NCI-H2196 treated with DMSO at 0.1 percent for 48 hours (cell line): ENCODE data around the gene ADH4.
"Not testable (repeated sequence)": the region's sequence is repeated elsewhere in the genome, so short reads cannot be mapped to it uniquely, and the experiment has no call there.

Source experiments
- DNase-seq: peaks from one replicate; lab custom pipeline; 2025; ENCODE audit not compliant: unreplicated experiment; lab: John Stamatoyannopoulos, UW

ADH4 gene

DNA sequence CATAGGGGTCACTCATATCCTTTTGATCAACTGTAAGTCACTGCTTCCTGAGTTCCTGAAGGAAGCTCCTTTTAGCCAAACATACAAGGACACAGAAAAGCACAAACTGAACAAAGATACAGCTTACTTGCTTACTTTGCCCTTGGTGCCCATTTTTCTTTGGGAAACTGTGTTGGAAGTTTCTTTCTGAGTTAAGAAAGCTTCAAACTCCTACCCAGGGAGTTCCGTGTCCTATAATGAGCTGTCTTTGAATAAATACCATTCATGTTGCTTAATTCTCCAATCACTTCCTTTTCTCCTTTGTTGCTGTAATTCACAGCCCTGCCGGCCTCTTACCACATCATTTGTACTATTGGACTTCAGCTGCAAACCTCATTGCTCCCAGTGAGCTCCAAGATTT lies at the start of gene ADH4:
Gene ADH4 (minus strand): TSS at position 228 of the 400 bp plus-strand sequence. CDS start 75 bp downstream, at position 153.
- DNase-seq, result no peak

DNA sequence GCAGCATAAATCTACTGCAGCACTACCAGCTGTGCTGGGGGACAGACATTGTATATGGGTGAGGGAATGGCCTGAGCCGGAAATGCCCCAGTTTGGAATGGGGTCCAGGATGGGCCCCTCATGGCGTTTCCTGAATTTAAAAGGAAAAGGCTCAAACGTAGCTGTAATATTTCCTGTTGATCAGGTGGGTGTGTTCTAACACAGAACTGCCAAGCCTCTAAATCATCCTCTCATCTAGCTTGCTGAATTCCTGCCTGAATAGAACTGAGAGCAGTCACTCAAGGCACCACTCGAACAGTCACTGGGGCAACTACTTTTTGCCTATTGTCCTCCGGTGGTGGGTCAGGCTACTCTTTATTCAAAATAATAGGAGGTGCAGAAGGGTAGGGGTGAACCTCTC lies 46.2 kb upstream of the ADH4 start:
- DNase-seq, result no peak

DNA sequence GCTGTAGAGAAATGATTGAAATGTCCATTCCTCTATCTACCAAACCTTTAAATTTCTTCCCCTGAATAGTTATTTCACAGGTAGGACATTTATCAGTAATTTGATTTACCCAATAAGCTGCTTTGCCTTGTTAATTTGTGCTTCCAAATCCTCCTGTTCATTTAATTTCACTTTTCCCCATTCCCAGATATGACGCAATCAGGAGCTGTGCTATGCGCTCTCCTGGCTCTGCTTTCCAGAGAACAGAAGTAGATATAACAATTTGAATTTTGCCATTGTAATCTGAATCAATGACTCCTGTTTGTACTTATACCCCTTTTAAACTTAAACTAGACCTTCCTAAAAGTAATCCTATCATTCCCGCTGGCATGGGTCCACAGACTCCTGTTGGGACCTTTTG lies 45.8 kb upstream of the ADH4 start:
- DNase-seq, result not testable (repeated sequence)

DNA sequence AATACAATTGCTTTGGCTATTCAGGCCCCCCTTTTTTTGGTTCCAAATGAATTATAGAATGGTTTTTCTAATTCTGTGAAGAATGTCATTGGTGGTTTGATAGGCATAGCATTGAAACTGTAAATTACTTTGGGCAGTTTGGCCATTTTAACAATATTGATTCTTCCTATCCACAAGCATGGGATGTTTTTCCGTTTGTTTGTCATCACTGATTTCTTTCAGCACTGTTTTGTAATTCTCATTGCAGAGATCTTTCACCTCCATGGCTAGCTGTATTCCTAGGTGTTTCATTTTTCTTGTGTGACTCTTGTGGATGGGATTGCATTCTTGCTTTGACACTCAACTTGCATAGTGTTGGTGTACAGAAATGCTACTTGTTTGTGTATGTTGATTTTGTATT lies 41.9 kb upstream of the ADH4 start:
- no peak for DNase-seq

DNA sequence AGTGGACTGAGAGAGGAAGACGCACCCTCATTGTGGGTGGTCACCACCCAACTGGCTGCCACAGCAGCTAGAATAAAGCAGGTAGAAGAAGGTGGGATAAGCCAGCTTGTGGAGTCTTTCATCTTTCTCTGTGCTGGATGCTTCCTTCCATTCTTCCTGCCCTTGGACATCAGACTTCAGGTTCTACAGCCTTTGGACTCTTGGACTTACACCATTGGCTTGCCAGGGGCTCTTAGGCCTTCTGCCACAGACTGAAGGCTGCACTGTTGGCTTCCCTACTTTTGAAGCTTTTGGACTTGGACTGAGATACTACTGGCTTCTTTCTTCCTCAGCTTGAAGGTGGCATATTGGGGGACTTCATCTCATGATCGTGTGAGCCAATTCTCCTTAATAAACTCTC lies 41.5 kb upstream of the ADH4 start:
- DNase-seq, result no peak

DNA sequence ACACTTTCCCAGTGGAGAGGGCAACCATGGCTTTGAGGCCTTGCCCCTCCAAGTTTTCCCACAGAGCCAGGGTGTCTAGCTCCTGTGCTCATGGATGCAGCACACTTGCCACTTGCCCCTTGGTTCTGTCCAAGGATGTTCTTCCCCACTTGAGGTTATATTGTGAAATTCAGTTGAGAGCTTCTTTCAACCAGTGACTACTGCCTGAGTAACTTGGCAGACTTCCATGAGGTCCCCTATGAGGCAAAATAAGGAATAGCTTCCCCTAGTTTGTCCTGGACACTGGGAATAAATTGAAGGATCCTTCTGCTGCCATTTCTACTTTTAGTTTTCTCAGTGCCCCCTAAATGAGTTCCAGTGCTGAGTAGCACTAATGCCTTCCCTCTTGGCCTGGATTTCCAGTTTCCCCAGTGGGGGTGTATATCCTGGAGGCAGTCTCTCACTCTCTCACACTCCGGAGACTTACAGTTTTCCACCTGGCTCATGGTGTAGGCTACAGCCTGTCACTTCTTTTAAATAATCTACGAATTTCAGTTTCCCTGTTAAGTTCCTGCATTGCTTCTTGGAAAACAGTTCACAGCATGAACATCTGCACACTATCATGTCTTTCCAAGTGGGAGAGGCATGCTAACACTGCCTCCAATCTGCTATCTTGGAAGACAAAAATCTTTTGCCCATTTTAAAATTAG lies 36.4 kb upstream of the ADH4 start:
- no peak for DNase-seq

DNA sequence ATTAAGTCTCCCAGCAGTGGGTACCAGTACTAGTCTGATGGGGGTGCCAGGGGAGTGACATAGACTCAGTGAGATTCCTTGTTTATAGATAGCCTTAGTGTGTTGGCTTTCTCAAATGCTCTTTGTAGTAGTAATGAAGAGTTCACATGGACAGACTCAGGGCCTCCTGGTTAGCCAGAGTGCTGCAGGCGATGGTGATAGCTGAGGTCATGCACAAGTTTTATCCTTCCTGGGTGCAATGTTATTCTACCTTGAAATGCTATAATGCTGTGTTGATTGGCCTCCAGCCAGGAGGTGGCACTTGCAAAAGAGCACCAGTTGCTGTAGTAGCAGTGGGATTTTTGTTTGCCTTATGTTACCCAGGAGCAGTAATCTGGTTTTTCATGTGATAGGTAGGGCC lies 35.5 kb upstream of the ADH4 start:
- no peak for DNase-seq

DNA sequence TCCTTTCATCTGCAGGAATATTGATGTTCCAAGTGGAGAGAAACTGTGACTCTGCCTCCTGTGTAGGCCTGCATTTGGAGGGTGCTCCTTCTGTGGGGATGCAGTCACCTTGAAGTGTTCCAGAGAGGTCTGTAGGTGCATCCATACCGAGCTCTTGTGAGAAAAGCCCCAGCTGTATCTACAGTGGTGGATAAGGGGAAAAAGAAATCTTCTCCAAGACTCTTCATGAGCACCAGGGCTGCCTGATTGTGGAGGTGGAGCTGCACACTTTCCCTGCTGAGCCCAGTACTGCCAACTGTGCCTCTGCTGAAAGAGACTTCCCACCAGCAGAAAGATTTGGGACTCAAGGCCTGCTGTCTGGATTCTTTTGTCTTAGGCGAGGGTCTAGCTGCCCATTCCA lies 35.1 kb upstream of the ADH4 start:
- no peak for DNase-seq

DNA sequence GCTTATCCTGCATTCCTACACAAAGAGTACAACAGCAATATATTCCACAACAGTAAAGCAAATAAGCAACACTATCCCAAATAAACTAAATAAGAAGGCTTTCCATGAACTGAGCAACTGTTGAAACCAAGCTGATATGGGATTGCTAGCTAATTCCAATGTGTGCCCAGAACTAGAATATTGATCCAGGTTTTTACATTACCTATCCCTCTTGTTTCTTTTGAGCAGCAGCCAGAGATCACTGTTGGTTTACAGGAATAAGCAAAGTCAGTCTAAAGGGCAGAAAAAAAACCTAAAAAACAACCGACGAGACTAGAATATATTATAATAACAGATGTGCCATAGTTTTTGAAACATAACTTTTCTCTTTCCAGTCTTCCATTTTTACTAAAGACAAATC lies 22.4 kb upstream of the ADH4 start:
- DNase-seq, result no peak

DNA sequence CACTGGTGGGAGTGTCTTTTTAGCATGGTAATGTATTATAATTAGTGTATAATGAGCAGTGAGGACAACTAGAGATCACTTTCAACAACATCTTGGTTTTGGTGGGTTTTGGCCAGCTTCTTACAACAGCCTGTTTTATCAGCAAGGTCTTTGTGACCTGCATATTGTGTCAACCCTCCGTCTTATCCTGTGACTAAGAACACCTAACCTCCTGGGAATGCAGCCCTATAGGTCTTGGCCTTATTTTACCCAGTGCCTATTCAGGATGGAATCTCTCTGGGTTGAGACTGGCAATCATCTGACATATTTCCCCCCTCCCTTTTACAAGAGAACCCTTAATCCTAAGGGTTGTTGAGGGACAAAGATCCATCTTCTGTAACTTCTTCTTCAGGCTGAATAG lies 21.9 kb upstream of the ADH4 start:
- DNase-seq, result no peak

DNA sequence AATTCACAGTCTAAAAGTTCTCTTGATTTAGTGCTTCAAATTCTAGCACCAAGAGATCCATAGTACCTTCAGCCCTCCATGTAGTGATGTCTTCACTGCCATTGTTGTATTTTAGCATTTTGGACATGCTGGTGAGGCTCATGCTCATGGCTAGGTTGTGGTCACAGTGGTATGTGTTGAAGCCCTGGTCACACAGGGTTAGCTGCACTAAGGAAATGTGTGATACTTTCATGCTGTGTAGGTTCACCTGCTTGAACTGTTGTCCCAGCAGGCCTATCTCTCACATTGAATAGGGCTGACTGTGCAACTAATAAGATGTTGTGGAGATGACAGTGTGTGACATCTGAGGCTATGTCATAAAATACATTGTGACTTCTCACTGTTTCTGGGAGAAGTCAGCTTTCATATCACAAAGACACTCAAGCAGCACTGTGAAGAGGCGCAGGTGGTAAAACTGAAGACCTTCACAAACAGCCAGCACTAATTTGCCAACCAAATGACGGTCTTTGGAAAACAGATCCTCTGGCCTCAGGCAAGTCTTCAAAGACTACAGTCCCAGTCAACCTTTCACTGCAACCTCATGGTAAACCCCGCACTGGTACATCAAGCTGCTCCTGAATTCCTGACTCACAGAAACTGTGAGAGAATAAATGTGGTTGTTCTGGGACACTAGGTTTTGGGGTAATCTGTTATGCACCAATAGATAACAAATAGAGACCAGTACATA lies 17.4 kb upstream of the ADH4 start:
- DNase-seq, result no peak

DNA sequence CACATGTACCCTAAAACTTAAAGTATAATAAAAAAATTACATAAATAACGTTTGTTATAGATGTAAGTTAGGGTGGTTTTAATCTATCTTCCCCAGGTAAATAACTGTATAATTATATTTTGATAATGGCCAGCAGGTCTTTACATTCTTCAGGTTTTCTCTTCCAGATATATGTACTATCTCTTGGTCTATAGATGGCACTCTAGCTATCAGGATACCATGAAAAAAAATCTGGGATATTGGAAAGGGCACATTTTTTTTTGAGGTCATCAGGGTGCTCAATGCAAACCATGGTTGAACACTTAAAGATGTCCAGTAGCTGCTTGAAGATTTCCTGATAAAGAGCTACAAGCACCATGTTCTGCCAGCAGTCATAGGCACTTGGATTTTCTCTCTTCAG lies 15.6 kb upstream of the ADH4 start:
- no peak for DNase-seq

DNA sequence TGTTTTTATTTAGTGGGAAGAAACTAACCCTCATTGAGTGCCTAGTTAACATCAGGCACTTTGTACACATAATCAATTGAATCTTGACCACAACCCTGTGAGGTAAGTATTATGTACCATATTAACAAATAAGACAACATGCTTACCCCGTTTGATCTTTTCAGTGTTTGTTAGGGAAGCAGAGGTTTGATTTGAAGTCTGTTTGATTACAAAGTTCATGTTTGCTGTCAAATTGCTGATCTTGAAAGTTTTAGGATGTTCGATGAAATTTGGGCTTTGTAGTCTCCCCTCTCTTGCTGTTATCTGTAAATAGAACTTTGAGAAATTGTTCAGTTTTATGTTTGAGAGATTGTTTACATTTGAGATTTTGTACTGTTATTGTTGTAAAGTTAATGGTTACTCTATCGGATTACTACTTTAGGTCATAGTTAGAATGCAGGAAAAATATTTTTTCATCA lies 13.4 kb upstream of the ADH4 start:
- no peak for DNase-seq

DNA sequence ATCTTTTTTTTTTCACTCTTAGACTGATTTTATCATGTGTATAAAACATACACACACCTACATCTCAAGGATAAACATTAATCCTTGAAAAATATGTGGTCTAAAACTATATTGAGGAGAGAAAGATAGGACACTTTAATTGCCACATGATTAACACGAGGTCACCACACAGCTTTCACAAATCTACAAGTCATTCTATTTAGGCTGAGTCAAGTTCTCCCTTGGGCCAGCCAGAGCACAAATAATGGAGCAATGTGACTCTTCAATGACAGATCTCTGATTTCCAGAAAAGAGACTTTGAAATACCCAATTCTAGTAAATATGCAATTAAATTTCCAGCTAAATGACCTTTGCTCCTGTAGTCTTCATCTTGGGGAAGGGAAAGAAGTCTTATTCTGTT lies 12.9 kb upstream of the ADH4 start:
- DNase-seq, result no peak

DNA sequence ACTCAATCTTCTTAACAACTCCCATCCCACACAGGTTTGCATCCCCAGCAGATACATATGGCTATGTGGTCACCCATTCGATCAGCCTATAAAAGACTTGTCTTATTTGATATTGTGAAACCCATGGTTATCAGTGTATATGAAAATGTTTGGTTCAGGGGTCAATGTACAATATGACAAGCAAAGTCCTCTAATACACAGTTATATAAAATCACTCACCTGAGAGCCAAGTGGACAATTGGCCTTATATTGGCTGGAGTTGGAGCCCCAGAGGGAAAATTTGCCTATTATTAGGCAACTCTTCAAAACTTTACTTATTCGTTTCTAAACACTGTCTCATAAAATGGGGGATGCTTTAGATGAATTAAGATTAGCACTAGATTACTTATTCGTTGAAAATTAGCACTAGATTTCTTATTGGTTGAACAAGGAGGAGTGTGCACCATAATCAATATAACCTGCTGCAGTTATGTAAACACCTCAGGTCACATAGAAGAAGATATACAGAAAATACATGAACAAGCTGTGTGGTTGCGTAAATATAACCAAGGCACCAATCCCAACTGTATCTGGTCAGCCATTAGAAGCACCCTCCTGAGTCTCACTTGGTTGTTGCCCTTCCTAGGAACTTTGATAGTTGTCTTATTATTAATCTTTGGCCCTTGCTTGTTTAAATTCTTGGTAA lies 10.7 kb upstream of the ADH4 start:
- DNase-seq, result no peak

DNA sequence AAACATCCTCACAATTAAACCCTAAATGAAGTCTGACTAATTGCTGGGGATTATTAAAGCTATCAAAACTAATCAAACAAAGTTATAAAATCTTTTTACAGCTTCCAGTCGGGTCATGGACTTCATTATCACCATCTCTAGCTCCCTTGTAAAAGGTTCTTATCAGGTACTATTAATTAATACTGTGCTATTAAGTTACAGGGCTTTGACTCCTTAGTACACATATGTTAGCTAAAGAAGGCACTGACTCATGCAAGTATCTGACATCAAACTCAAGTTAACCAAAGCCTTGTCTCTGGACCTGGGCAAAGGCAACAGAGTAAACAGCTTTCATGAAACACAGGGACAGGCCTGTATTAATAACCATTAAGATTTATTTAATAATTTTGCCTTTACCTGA lies 7.9 kb upstream of the ADH4 start:
- no peak for DNase-seq

DNA sequence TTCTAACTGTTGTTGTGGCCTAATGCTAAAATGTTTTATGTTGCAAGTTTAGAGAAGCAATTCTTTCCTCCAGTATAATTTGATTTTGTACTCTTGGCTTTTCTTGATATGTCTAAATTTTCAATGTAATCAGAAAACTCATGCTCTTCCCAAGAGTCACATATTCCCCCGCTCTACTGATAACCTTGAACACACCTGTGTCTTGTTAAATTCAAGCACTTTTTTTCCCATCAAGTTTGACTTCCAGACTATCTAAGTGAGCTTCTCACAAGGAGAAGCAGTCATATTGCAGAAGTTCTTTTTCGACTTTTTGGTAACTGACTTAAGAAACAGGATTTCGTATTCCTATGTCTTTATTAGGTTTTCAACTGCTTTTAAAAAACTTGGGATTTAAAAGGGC lies 7.4 kb upstream of the ADH4 start:
- no peak for DNase-seq

DNA sequence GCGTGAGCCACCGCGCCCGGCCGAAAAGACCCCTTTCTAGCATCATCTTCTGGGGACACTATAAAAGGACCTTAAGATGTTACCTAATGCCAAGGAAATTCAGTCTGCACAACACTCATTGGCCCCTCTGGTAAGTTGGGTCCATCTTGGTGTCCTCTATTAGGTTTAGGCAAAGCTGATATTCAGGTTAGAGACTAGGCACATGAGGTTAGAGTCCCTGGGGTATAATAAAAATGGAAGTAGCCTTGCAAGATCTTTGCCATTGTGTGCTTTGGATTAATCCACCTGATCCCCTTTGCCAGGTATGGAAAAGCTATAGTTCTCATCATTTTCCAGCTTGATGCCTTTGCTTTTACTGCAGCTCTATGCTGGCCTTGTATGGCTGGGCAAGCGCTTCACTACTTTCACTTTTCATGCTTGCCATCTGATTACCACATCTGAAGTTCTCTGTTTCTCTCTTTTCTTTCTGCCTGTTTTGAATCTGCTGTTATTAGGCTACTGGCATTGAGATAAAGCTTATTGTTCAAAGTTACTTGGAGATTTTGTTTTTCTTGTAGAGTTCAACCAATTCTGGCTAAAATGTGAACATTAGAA lies 5.4 kb upstream of the ADH4 start:
- DNase-seq, result no peak

DNA sequence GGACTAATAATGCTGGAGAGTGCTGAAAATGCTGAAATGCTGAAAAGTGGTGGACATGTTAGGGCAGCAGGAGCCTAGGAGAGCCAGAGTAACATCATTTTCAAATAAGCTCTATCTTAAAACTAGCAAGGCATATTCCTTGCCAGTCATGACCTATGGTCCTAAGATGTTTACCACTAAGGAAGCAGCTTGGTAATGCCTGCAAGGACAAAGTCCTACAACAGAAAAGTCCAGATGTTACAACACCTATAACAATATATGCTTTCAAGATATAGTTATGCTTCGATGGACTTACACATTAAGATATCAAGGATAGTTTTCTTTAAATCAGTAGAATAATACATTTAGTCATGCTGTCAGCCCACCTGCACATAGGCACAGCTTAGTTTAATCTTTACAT lies 4.5 kb upstream of the ADH4 start:
- no peak for DNase-seq

DNA sequence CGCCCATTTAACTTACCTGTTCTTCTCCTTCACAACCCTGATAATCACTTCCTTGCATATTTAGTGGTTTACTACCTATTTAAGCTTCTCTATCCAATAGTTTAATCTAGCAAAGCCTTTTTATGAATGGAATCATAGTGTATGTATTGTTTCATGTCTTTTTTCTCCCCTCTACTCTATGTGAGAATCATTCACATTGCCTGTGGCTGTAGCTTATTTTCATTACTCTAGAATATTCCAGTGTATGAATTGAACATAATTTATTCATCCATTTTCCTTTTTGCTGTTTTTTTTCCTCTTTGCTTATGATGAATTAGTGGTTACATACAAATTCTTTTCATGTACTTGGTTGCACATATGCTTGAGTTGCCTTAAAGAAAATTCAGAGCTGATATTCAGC lies 490 bp upstream of the ADH4 start:
- no peak for DNase-seq

DNA sequence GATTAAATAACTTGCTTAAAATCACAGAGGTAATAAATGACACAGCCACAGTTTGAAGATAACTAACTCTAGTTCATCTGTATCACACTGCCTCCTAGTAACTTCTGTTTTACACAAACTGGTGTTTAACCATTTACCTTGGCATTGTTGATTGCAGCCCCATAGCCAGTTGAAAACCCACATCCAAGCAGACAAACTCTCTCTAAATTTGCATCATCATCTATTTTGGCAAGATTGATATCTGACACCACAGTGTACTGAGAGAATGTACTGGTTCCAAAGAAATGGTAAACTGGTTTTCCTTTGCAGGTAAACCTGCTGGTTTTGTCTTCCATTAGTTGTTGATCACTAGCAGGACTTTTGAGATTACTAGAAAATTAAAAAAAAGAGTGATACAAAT lies 7.8 kb downstream of the ADH4 start:
- DNase-seq, result no peak
